GM19238 (cell line): ENCODE measurements around the gene JPH3.

ENCODE experiments used
- DNase-seq: peaks from one replicate; pipeline ENCODE4 v3.0.0; 2011; ENCODE audit warnings: low spot score; ENCODE audit not compliant: insufficient read length

Gene JPH3

GRCh38 chr16:87736008-87736382 lies 133.7 kb downstream of the JPH3 start:
- DNase-seq, result no peak

- no peak for DNase-seq
These were observed 137.5 kb downstream of the JPH3 start for GRCh38 chr16:87739801-87740200.

- no peak for DNase-seq
These were observed 138.1 kb downstream of the JPH3 start for GRCh38 chr16:87740441-87740840.

- no peak for DNase-seq
These were observed 138.7 kb downstream of the JPH3 start for GRCh38 chr16:87740909-87741424.

GRCh38 chr16:87741700-87742415 lies 139.6 kb downstream of the JPH3 start:
- no peak for DNase-seq

- DNase-seq, result no peak
These were observed 140.6 kb downstream of the JPH3 start for GRCh38 chr16:87742781-87743490.

- DNase-seq, result no peak
These were observed 142.6 kb downstream of the JPH3 start for GRCh38 chr16:87744750-87745514.

GRCh38 chr16:87746178-87746577 lies 143.9 kb downstream of the JPH3 start:
- DNase-seq, result no peak
